Measurements from ENCODE around the gene DNAJC16.

DNA sequence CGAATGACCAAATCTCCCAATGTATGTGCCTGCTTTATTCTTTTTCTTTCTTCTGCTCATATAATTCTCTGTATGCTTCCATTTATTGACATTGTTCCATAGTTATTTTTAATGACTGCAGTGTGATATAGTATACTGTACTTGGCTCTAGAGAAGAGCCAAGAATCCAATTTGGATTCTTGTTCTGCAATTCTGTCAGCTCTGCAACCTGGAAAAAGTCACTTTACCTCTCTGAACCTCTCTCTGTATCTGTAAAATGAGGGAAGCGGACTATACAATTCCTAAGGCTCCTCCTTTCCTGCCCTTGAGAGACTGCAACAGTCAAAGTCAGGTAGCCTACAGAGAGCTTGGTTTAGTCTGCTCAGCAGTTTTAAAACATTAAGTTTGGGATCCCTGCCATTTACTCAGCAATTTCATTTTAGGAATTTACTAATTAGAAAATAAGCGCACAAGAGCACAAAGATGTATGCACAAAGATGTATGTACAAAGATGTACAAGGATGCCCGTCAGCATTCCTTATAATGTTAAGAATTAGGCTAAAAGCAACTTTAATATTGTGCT is 14.7 kb downstream of the DNAJC16 start:
- TF ChIP-seq, protein P1, sequence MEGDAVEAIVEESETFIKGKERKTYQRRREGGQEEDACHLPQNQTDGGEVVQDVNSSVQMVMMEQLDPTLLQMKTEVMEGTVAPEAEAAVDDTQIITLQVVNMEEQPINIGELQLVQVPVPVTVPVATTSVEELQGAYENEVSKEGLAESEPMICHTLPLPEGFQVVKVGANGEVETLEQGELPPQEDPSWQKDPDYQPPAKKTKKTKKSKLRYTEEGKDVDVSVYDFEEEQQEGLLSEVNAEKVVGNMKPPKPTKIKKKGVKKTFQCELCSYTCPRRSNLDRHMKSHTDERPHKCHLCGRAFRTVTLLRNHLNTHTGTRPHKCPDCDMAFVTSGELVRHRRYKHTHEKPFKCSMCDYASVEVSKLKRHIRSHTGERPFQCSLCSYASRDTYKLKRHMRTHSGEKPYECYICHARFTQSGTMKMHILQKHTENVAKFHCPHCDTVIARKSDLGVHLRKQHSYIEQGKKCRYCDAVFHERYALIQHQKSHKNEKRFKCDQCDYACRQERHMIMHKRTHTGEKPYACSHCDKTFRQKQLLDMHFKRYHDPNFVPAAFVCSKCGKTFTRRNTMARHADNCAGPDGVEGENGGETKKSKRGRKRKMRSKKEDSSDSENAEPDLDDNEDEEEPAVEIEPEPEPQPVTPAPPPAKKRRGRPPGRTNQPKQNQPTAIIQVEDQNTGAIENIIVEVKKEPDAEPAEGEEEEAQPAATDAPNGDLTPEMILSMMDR (IDR thresholded peaks at IDR 0.05 in 4 of 5, conservative IDR thresholded peaks at IDR 0.05 in 1 of 5), result no peak
- TF ChIP-seq POLR2A (IDR thresholded peaks at IDR 0.05), result no peak

Measured in gastrocnemius medialis (tissue), 4 donors.